GM19023 (cell line): ENCODE data around the gene VEGFD.

Experiments used
- ATAC-seq: cut with Tn5 transposase; IDR thresholded peaks from one replicate; pipeline ENCODE4 v1.9.1; 2021; ENCODE audit warnings: mild to moderate bottlenecking, moderate library complexity; ENCODE audit not compliant: unreplicated experiment

VEGFD gene

GRCh38 chrX:15366506-15367352 is 17.5 kb downstream of the VEGFD start:
- no peak for ATAC-seq

- no peak for ATAC-seq
These were observed 24.5 kb downstream of the VEGFD start for GRCh38 chrX:15359701-15360100.

GRCh38 chrX:15358533-15358932 is 25.7 kb downstream of the VEGFD start:
- no peak for ATAC-seq

- no peak for ATAC-seq
These were observed 27.8 kb downstream of the VEGFD start for GRCh38 chrX:15356444-15356843.

- ATAC-seq: no peak
These were observed 33.8 kb downstream of the VEGFD start for GRCh38 chrX:15350329-15350996.

- ATAC-seq: no peak
These were observed 35.2 kb downstream of the VEGFD start for GRCh38 chrX:15349046-15349445.

GRCh38 chrX:15345976-15346375 is 38.2 kb downstream of the VEGFD start:
- ATAC-seq: no peak

GRCh38 chrX:15344106-15344505 is 40.1 kb downstream of the VEGFD start:
- ATAC-seq: no peak

GRCh38 chrX:15343075-15343476 is 41.1 kb downstream of the VEGFD start:
- no peak for ATAC-seq

- no peak for ATAC-seq
These were observed 43.3 kb downstream of the VEGFD start for GRCh38 chrX:15340867-15341266.

- ATAC-seq: no peak
These were observed 48.2 kb downstream of the VEGFD start for GRCh38 chrX:15336023-15336413.

GRCh38 chrX:15335135-15336022 is 48.8 kb downstream of the VEGFD start, which contains the start of gene PIGA:
TSS of gene PIGA (minus strand) at chrX:15335523. CDS start at chrX:15331930, 3,593 bp downstream.
- peak; percentile 98 for ATAC-seq

GRCh38 chrX:15334561-15334960 is 49.7 kb downstream of the VEGFD start:
- ATAC-seq: no peak

- no peak for ATAC-seq
These were observed 55.4 kb downstream of the VEGFD start for GRCh38 chrX:15328821-15329220.

- ATAC-seq: no peak
These were observed 56.1 kb downstream of the VEGFD start for GRCh38 chrX:15328131-15328530.

GRCh38 chrX:15322472-15322871 is 61.7 kb downstream of the VEGFD start:
- ATAC-seq: no peak

GRCh38 chrX:15322072-15322471 is 62.1 kb downstream of the VEGFD start:
- no peak for ATAC-seq

GRCh38 chrX:15321447-15321846 is 62.8 kb downstream of the VEGFD start:
- no peak for ATAC-seq

- ATAC-seq: no peak
These were observed 63.9 kb downstream of the VEGFD start for GRCh38 chrX:15320297-15320696.

- ATAC-seq: no peak
These were observed 65.1 kb downstream of the VEGFD start for GRCh38 chrX:15319075-15319474.

GRCh38 chrX:15315509-15315908 is 68.7 kb downstream of the VEGFD start, which contains the start of gene ASB11:
TSS of gene ASB11 (minus strand) at chrX:15315640. CDS start at chrX:15315605, 35 bp downstream.
- ATAC-seq: no peak
